Ishikawa (cell line): ENCODE data around the gene FH.

Experiments
- CEBPB ChIP-seq: IDR thresholded peaks from 2 replicates; pipeline ENCODE4 v1.6.1; 2012
- CREB1 ChIP-seq: IDR thresholded peaks from 2 replicates; pipeline ENCODE4 v1.6.1; 2012; ENCODE audit warnings: low read depth
- EGR1 ChIP-seq: IDR thresholded peaks from 2 replicates; pipeline ENCODE4 v1.6.1; 2012
- EP300 ChIP-seq: IDR thresholded peaks from 2 replicates; pipeline ENCODE4 v1.6.1; 2012; ENCODE audit warnings: borderline replicate concordance
- FOXM1 ChIP-seq: IDR thresholded peaks from 2 replicates; pipeline ENCODE4 v1.6.1; 2012; ENCODE audit warnings: low read depth, borderline replicate concordance
- NFIC ChIP-seq: IDR thresholded peaks from 2 replicates; pipeline ENCODE4 v1.6.1; 2012
- RAD21 ChIP-seq: IDR thresholded peaks from 2 replicates; pipeline ENCODE4 v1.6.1; 2012; ENCODE audit warnings: low read depth
- TAF1 ChIP-seq: IDR thresholded peaks from 2 replicates; pipeline ENCODE4 v1.6.1; 2012; ENCODE audit warnings: low read depth, mild to moderate bottlenecking
- TCF12 ChIP-seq: IDR thresholded peaks from 2 replicates; pipeline ENCODE4 v1.6.1; 2012; ENCODE audit warnings: low read depth
- TEAD4 ChIP-seq: IDR thresholded peaks from 2 replicates; pipeline ENCODE4 v1.6.1; 2012
- YY1 ChIP-seq: IDR thresholded peaks from 2 replicates; pipeline ENCODE4 v1.6.1; 2012; ENCODE audit warnings: low read depth
- ZBTB7A ChIP-seq: IDR thresholded peaks from 2 replicates; pipeline ENCODE4 v1.6.1; 2012; ENCODE audit warnings: low read depth
- TF ChIP-seq, protein P1 (sequence below): IDR thresholded peaks from 2 replicates; pipeline ENCODE4 v1.6.1; 2012
- TF ChIP-seq, protein P2 (sequence below): IDR thresholded peaks from 2 replicates; pipeline ENCODE4 v1.6.1; 2012; ENCODE audit warnings: low read depth, mild to moderate bottlenecking
- TF ChIP-seq, protein P3 (sequence below): IDR thresholded peaks from 2 replicates; pipeline ENCODE4 v1.6.1; 2012

FH gene

DNA sequence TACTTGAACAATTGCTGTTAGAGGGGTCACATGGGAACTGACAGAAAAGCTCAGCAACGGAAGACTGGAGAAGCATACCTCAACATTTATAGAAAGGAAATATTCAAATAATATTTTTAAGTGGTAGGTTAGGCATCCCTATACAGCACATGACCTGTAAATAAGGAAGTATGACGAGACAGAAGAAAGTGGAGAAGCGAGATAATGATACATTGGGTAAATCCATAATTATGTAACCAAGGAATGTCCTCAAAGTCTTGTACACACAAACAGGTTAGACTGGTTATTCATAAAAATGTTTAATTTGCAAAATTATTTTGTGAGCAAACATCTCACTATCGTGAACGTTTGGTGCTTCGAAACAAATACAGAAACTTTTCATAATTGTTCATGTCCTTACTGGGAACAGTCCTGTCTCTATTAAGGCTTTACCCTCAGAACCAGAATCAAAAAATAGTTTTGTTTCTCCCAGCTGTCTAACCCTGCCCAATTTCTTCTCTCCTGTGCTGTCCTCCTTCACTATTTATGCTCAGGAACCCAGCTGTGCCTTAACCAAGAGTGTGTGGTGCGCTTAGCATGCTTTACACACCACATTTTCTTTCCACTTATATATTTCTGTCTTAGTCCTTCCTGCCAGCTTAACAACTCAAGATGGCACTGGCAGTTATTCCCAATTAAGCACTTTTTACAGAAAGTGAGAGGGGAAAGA, 22.8 kb upstream of the FH start:
- TF ChIP-seq YY1: no peak
- TF ChIP-seq, protein P1, sequence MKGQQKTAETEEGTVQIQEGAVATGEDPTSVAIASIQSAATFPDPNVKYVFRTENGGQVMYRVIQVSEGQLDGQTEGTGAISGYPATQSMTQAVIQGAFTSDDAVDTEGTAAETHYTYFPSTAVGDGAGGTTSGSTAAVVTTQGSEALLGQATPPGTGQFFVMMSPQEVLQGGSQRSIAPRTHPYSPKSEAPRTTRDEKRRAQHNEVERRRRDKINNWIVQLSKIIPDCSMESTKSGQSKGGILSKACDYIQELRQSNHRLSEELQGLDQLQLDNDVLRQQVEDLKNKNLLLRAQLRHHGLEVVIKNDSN: no peak
- TF ChIP-seq ZBTB7A: no peak
- no peak for TF ChIP-seq CREB1
- TF ChIP-seq RAD21: no peak
- no peak for TF ChIP-seq EP300
- no peak for TF ChIP-seq TEAD4
- TF ChIP-seq NFIC: no peak
- no peak for TF ChIP-seq TCF12
- TF ChIP-seq, protein P2, sequence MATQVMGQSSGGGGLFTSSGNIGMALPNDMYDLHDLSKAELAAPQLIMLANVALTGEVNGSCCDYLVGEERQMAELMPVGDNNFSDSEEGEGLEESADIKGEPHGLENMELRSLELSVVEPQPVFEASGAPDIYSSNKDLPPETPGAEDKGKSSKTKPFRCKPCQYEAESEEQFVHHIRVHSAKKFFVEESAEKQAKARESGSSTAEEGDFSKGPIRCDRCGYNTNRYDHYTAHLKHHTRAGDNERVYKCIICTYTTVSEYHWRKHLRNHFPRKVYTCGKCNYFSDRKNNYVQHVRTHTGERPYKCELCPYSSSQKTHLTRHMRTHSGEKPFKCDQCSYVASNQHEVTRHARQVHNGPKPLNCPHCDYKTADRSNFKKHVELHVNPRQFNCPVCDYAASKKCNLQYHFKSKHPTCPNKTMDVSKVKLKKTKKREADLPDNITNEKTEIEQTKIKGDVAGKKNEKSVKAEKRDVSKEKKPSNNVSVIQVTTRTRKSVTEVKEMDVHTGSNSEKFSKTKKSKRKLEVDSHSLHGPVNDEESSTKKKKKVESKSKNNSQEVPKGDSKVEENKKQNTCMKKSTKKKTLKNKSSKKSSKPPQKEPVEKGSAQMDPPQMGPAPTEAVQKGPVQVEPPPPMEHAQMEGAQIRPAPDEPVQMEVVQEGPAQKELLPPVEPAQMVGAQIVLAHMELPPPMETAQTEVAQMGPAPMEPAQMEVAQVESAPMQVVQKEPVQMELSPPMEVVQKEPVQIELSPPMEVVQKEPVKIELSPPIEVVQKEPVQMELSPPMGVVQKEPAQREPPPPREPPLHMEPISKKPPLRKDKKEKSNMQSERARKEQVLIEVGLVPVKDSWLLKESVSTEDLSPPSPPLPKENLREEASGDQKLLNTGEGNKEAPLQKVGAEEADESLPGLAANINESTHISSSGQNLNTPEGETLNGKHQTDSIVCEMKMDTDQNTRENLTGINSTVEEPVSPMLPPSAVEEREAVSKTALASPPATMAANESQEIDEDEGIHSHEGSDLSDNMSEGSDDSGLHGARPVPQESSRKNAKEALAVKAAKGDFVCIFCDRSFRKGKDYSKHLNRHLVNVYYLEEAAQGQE: no peak
- TF ChIP-seq, protein P3, sequence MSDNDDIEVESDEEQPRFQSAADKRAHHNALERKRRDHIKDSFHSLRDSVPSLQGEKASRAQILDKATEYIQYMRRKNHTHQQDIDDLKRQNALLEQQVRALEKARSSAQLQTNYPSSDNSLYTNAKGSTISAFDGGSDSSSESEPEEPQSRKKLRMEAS: no peak
- no peak for TF ChIP-seq TAF1
- TF ChIP-seq CEBPB: no peak
- no peak for TF ChIP-seq EGR1
- no peak for TF ChIP-seq FOXM1

DNA sequence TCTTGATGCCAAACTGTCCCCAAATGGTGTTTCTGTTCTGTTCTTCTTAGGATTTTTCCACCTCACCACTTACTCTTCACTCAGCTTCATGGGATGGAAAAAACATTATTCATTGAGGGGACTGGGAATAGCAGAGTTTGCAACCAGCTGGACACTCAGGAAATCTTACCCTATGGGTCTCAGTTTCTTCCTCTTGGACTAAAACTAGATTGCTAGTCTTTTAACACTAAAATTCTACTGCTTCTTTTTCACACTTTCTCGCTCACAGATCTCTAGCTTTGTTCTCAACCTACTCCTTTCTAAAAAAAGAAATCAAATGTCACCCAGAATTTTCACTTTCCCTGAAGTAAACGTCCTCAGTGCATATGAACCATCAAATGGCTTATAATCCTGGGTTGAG, 17.4 kb upstream of the FH start:
- no peak for TF ChIP-seq RAD21
- TF ChIP-seq CEBPB: no peak

DNA sequence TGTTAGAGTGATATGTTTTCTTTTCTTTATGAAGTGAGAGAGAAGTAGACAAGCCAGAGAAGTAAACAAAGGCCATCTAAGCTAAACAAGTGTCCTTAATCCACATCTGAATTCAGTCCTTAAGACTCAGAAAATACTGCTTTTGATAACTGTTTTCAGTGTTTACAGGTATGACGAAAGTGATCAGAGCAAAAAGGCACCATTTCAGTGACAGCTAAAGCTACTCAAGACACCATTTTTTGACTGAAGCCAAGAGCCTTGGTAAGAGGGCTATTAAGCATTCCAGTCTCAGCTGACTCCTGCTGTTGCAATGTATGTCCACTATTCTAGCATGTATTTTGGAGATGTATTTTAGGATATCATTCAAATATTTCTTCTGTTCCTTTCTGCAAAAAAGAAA, 16.7 kb upstream of the FH start:
- no peak for TF ChIP-seq CEBPB
- no peak for TF ChIP-seq FOXM1
- TF ChIP-seq TAF1: no peak
- no peak for TF ChIP-seq TCF12

DNA sequence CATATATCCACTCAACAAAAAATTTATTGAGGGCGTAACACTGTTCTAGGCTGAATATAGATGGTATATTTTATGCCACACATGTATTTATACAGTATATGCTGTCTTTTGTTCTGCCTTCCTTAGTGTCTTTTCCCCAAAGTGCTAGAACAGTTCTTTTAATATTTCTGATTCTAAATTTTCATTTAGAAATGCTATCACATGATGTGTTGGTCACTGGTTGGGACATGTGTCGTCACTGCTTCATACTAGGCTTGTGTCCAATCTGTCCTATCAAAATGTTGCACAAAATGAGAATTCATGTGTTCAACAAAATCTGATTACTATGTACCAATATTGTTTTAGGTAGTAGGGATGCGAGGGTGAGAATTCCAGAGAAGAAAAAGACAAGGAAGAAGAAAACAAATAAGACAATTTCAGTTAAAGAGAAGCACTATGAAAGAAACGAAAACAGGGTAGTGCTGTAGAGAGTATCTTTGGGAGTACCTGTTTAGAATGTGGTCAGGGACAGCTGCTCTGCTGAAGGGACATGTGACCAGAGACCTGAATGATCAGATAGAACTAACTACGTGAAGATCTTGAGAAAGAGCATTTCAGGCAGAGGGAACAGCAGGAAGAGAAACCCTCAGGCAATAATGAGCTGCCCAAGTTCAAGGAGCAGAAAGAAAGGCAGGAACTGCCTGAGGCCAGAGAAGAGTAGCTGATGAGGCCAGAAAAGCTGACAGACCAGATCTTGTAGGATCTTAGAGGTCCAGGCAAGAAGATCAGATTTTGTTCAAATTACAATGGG, 14.0 kb upstream of the FH start:
- TF ChIP-seq, protein P3: no peak
- TF ChIP-seq TCF12: no peak
- no peak for TF ChIP-seq YY1
- no peak for TF ChIP-seq RAD21
- TF ChIP-seq TAF1: no peak
- no peak for TF ChIP-seq EP300
- no peak for TF ChIP-seq ZBTB7A
- no peak for TF ChIP-seq CREB1
- no peak for TF ChIP-seq FOXM1
- TF ChIP-seq, protein P2: no peak
- TF ChIP-seq TEAD4: no peak
- TF ChIP-seq, protein P1: no peak
- TF ChIP-seq EGR1: no peak
- no peak for TF ChIP-seq NFIC
- TF ChIP-seq CEBPB: no peak

DNA sequence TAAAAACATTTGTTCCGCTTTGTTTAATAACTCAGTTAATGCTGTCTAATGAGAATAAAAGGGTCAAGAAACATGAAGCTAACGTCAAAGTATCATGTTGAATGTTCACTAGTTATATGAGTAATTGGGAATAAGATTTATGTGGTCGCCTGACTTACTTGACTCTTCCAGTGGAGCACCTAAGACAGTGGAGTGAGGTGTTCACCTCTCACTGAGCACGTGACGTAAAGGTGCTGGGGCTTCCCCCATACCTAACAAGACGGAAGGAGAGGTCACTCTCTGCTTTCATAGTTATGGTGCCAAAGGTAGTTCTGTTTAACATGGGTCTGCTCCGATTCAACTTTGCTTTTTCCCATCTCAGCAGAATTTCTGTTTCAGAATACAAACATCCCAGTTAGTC, 13.3 kb upstream of the FH start:
- TF ChIP-seq TAF1 (no peak), CREB1 (no peak), NFIC (no peak), RAD21 (no peak), FOXM1 (no peak), EP300 (no peak), TCF12 (no peak), EGR1 (no peak), CEBPB (no peak), YY1 (no peak)
- TF ChIP-seq, protein P3: no peak
- TF ChIP-seq, protein P1: no peak
